Ovary (tissue), 9 donors: ENCODE data around the gene KRTAP10-10. TPM values are rescaled to one million over a fixed set of nuclear protein-coding genes. Genes with fewer than 3 reads are reported as not detected.

Source experiments
- DNase-seq, 5 donors: peaks; one replicate each; pipeline ENCODE4 v3.0.0-alpha.2; 2019 to 2020
- H3K27ac ChIP-seq, 2 donors: fragments of 200-600 bp; one replicate each; pipeline versions ENCODE4 v1.5.1 to v1.8.0; 2019 to 2022
- H3K27me3 ChIP-seq: fragments of 200-600 bp; one replicate; pipeline ENCODE4 v1.8.0; 2022
- H3K36me3 ChIP-seq: fragments of 200-600 bp; sonication (generic); one replicate; pipeline ENCODE4 v1.5.1; 2019
- H3K4me1 ChIP-seq: one replicate; pipeline ENCODE4 v1.8.1; 2013; ENCODE audit warnings: mild to moderate bottlenecking, moderate library complexity; ENCODE audit not compliant: insufficient read depth
- H3K4me3 ChIP-seq: fragments of 200-600 bp; sonication (generic); one replicate; pipeline ENCODE4 v1.5.1; 2017
- H3K9me3 ChIP-seq, 2 donors: fragments of 200-600 bp in 1 of 2; sonication (generic) in 1 of 2; one replicate each; pipeline versions ENCODE4 v1.5.1 to v1.8.1; 2013 to 2019; ENCODE audit warnings: mild to moderate bottlenecking in 1 of 2, moderate library complexity in 1 of 2
- CTCF ChIP-seq, 3 donors: fragments of 450-650 bp in 2 of 3; fragments of 200-600 bp in 1 of 3; IDR thresholded peaks; one replicate each; pipeline versions ENCODE4 v1.5.1 to v1.8.0; 2016 to 2022; ENCODE audit warnings: antibody characterized with exemption in 3 of 3, mild to moderate bottlenecking in 1 of 3
- EP300 ChIP-seq: sonication (generic); formaldehyde crosslinking; IDR thresholded peaks from one replicate; pipeline ENCODE4 v1.6.1; 2017; ENCODE audit warnings: antibody characterized with exemption
- POLR2A ChIP-seq: fragments of 450-650 bp; IDR thresholded peaks from one replicate; pipeline ENCODE4 v1.6.1; 2017; ENCODE audit warnings: antibody characterized with exemption, mild to moderate bottlenecking, moderate library complexity
- WGBS, 3 donors: extraction: QIAGEN DNeasy Blood & Tissue Kit in 1 of 3; methylation state at CpG; one replicate each; pipeline versions ENCODE4 v1.1.5 to v1.1.7; 2013 to 2017; 5-methylcytosine and 5-hydroxymethylcytosine counted together
- intact Hi-C, 4 donors: fragments of 100-400 bp; cut with DNase I; formaldehyde crosslinking; loops; one replicate each; pipeline versions ENCODE4 v1.11.0 to v1.15.1; 2022 to 2023
- polyA plus RNA-seq, 2 donors: library from polyadenylated mRNA; stranded (reverse); fragments of 200-250 nt in 1 of 2; fragments of 350-450 nt in 1 of 2; fragmentation: Illumina TruSeq in 1 of 2; extraction: RNeasy Lipid Tissue Mini Kit (QIAGEN cat#74804) in 1 of 2; gene quantifications; one replicate each; pipeline ENCODE4 v1.2.3, GENCODE V29; 2013 to 2014
- total RNA-seq, 7 donors: library from RNA; depleted of rRNA in 2 of 7; stranded (reverse); fragments of >200 nt in 2 of 7; fragmentation: NEBNext Ultra II Directional in 3 of 7; extraction: Animal tissue kit (Norgen Biotek cat#: 25700) in 3 of 7; gene quantifications; one replicate each; pipeline versions ENCODE4 v1.1.0 to v1.2.4, GENCODE V29; 2016 to 2023
- donor health status: DM: no; HTN: no; CAD: no; lungs with moderate emphysema.
- donor health status: DM: no; HTN: no; CAD: no.
- donor health status: Bipolar disorder and iron deficiency.
- donor health status: DM: yes; HTN: yes; CAD: no.
- donor health status: DM: no; HTN: no; CAD: no.
- donor health status: DM: yes; HTN: yes; CAD: no.

Gene KRTAP10-10
- total and polyA plus RNA-seq, 9 donors: not detected

- TF ChIP-seq CTCF (IDR thresholded peaks at IDR 0.05) (no peak), EP300 (no peak), POLR2A (no peak)
- no peak overlapping the region for H3K27ac ChIP-seq
- no peaks in the 10 kb centered on the region for H3K27me3 ChIP-seq
- H3K9me3 ChIP-seq: no peaks in the 10 kb centered on the region
- H3K36me3 ChIP-seq: no peaks in the 10 kb centered on the region
- intact Hi-C loops: no loop called here
- 77 to 82% (median 79%) methylated on average over 13 of the region's 13 CpGs for WGBS, 3 donors
- H3K4me3 ChIP-seq: no peak overlapping the region
- H3K4me1 ChIP-seq: no peaks in the 10 kb centered on the region
- no peak for DNase-seq
These were observed 24.4 kb upstream of the KRTAP10-10 start for GRCh38 chr21:44612669-44613229.

GRCh38 chr21:44613386-44614155 lies 23.6 kb upstream of the KRTAP10-10 start:
- H3K9me3 ChIP-seq: no peaks in the 10 kb centered on the region
- WGBS, 3 donors: 80 to 82% (median 81%) methylated on average over 25 to 26 of the region's 26 CpGs
- intact Hi-C loops: no loop called here
- H3K27me3 ChIP-seq: no peaks in the 10 kb centered on the region
- H3K4me3 ChIP-seq: no peak overlapping the region
- DNase-seq: no peak
- no peak for TF ChIP-seq EP300
- TF ChIP-seq POLR2A: no peak
- TF ChIP-seq CTCF (IDR thresholded peaks at IDR 0.05): no peak
- no peaks in the 10 kb centered on the region for H3K4me1 ChIP-seq
- no peak overlapping the region for H3K27ac ChIP-seq
- no peaks in the 10 kb centered on the region for H3K36me3 ChIP-seq

GRCh38 chr21:44614161-44614631 lies 23.0 kb upstream of the KRTAP10-10 start:
- intact Hi-C loops: no loop called here
- DNase-seq: no peak
- TF ChIP-seq CTCF (IDR thresholded peaks at IDR 0.05): no peak
- TF ChIP-seq POLR2A: no peak
- no peak for TF ChIP-seq EP300
- no peak overlapping the region for H3K4me3 ChIP-seq
- H3K4me1 ChIP-seq: no peaks in the 10 kb centered on the region
- WGBS, 3 donors: 76 to 83% (median 81%) methylated on average over 20 of the region's 20 CpGs
- H3K9me3 ChIP-seq: no peaks in the 10 kb centered on the region
- no peaks in the 10 kb centered on the region for H3K36me3 ChIP-seq
- no peaks in the 10 kb centered on the region for H3K27me3 ChIP-seq
- H3K27ac ChIP-seq: no peak overlapping the region

GRCh38 chr21:44614961-44615391 lies 22.2 kb upstream of the KRTAP10-10 start:
- no peak for DNase-seq
- intact Hi-C loops: no loop called here
- TF ChIP-seq EP300: no peak
- no peak for TF ChIP-seq CTCF (IDR thresholded peaks at IDR 0.05)
- no peak for TF ChIP-seq POLR2A
- Histone ChIP-seq H3K36me3 (no peaks in the 10 kb centered on the region), H3K27ac (no peak overlapping the region), H3K9me3 (no peaks in the 10 kb centered on the region), H3K4me1 (no peaks in the 10 kb centered on the region), H3K27me3 (no peaks in the 10 kb centered on the region), H3K4me3 (no peak overlapping the region)
- WGBS, 3 donors: 84 to 89% (median 88%) methylated on average over 28 of the region's 28 CpGs
